NCI-H1694 treated with DMSO at 0.1 percent for 48 hours (cell line): ENCODE measurements around the gene TNFRSF19.
A peak's percentile ranks its signal among the peaks of the same experiment; 100 is the strongest.
"Not testable (repeated sequence)": the region's sequence is repeated elsewhere in the genome, so short reads cannot be mapped to it uniquely, and the experiment has no call there.

Experiments used
- DNase-seq: peaks from one replicate; lab custom pipeline; 2025; lab: John Stamatoyannopoulos, UW

TNFRSF19 gene

GRCh38 chr13:23570921-23571315 is 706 bp downstream of the TNFRSF19 start:
- peak; percentile 45 for DNase-seq

- no peak for DNase-seq
Measured at GRCh38 chr13:23571431-23571830, 1.2 kb downstream of the TNFRSF19 start.

GRCh38 chr13:23572836-23573235 is 2.6 kb downstream of the TNFRSF19 start:
- DNase-seq, result no peak

DNA sequence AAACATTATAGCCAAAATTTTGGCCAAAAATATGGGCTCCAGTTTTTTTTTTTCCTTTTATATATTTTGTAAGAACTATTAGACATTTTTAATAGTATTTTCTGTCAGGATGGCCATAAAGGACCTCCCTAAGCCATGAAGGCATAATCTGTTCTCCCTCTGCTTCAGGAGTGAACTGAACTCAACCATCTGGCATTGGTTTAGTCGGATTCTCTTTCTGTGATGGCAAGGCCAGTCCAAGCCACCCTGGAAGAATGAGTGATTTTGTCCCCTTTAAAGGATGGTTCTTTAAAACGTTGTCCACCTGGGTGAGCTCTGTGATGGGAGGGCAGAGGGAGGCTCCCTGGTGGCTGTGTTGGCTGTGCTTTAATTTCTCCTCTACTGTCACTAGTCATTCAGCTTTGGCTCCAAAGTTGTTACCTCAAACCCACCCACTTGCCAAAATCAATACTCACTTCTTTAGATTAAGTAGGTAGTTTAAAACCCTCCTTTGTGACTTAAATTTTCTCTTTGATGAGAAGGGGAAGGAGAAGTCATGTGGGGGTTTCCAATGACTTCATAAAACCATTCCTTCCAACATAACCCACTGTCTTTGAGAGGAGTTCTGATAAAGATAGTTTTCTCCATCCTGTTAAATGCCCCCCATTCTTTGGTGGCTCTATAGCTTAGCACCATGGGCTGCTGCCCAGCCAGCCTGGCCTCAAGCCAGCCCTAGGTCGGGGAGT is 4.4 kb downstream of the TNFRSF19 start:
- no peak for DNase-seq

- DNase-seq, result no peak
Measured at GRCh38 chr13:23575632-23576031, 5.4 kb downstream of the TNFRSF19 start.

- peak; percentile 25 for DNase-seq
Measured at GRCh38 chr13:23578411-23579071, 8.3 kb downstream of the TNFRSF19 start.

DNA sequence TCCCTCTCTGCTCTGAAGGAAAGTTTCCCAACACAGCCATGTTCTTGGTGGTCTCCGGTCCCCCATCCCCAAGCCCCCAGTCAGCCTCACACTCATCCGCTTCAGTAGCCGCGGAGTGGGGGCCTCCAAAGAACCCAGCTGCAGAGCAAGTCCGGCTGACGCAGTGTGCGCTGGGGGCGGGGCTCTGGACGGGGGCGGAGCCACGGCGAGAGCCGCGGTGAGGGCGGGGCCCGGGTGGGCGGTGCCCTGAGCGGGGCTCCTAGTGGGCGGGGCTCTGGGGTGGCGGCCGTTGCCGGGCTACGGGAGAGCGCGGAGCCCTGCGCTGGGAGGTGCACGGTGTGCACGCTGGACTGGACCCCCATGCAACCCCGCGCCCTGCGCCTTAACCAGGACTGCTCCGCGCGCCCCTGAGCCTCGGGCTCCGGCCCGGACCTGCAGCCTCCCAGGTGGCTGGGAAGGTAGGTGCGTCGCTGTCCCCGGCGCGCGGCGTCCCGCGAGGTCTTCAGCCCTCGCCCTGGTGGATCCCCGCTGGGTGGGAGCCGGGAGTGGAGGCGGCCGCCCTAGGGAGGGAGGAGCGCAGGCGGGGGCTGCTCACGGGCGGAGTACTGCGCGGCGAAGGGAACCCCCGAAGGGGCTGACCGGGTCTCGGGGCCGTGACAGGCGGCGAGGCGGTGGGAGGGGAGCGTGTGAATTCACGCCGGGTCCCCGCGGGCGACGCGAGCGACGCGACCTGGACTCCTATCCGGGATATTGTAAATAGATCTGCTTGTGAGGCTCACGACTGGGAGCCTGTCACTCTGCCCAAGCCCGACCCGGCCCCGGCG is 9.1 kb downstream of the TNFRSF19 start:
- peak; percentile 49 for DNase-seq

GRCh38 chr13:23579896-23580683 is 9.9 kb downstream of the TNFRSF19 start:
- DNase-seq, result no peak

DNA sequence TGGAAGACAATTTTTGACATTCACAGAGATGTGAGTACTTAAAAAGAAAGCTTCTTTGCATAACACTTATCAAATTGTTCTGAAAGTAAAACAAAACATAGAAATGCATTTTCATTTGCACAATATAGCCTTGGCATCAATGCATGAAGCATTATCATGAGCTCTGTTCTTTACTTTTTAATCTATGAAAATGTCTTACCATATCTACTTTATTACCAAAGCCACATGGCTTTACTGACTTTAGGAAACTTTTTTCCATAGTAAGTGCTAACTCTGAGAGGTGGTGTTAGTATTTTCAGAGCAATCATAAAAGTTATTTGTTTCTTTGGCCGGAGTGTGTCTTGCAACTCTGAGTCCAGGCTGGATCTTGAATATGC is 10.5 kb downstream of the TNFRSF19 start:
- DNase-seq, result no peak

DNA sequence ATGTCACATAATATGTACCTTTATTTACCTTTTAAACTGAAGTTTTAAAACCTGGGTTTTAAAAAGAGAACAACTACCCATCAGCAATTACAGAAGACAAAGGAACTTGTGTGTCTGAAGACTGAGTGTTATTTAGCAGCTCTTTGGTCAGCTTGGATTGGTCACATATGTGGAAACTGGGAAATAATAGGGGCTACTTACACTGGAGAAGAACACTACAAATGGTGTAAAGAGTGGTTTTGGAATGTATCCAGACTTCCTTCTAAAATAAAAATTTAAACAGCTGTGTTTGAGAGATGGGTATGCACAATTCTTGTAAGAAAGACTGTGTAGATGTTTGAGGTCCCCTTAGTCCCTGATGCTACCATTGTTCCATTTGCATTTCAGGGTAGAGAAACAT is 13.3 kb downstream of the TNFRSF19 start:
- no peak for DNase-seq

GRCh38 chr13:23584275-23584674 is 14.1 kb downstream of the TNFRSF19 start:
- no peak for DNase-seq

GRCh38 chr13:23586336-23586735 is 16.1 kb downstream of the TNFRSF19 start:
- DNase-seq, result no peak

GRCh38 chr13:23588666-23589065 is 18.5 kb downstream of the TNFRSF19 start:
- DNase-seq, result no peak

GRCh38 chr13:23592596-23592995 is 22.4 kb downstream of the TNFRSF19 start:
- no peak for DNase-seq

DNA sequence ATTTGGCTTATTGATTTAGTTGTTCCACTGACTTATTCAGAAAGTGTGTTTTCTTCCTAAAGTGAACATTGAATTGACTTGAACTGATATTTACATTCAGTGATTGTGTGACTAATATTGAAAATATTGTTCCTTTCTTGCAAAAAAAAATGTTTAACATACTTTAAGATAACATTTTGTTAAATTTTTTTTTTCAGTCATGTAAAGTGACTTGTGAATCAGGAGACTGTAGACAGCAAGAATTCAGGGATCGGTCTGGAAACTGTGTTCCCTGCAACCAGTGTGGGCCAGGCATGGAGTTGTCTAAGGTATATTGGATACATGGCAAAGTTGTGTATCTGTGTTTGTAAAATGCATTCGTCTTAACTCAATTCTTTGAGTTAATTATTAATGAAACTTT is 22.9 kb downstream of the TNFRSF19 start:
- no peak for DNase-seq

- DNase-seq, result not testable (repeated sequence)
Measured at GRCh38 chr13:23594290-23594689, 24.1 kb downstream of the TNFRSF19 start.

DNA sequence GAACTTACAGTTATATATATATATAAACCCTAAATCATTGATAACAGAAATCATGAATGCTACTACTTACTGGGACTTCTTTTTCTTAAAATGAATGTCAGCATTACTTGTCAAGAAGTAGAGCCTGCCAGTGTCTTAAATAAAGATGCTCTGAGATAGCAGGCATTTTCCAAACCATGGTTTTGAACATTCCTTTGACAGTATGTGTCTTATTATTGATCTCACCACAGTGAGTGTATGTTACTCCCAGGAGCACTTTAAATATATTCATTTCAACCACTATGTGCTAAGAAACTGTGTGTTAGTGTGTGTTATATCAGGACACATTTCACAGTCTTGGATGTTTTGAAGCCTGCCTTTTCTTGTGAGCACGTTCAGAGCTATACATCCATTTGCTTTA is 28.2 kb downstream of the TNFRSF19 start:
- DNase-seq, result no peak

- DNase-seq, result no peak
Measured at GRCh38 chr13:23599083-23599925, 29.1 kb downstream of the TNFRSF19 start.

DNA sequence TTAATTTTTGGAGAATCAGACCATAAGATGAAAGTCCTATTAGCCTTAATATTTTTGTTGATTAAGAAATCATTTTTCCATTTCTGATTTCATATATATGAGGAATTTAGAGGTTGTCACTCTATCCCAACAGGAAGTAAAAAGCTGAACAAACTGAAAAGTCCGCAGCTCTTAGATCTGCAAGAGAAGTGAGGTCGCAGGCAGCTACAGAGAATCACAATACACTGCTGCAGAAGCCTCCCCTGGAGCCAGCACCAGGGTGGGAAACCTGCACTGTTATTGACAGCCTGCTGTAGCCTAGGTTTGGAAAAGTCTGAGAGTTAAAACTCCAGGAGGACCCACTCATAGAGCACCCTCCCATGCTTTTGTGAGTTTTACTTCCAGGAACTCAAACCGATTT is 29.9 kb downstream of the TNFRSF19 start:
- no peak for DNase-seq

GRCh38 chr13:23600534-23600933 is 30.3 kb downstream of the TNFRSF19 start:
- no peak for DNase-seq

DNA sequence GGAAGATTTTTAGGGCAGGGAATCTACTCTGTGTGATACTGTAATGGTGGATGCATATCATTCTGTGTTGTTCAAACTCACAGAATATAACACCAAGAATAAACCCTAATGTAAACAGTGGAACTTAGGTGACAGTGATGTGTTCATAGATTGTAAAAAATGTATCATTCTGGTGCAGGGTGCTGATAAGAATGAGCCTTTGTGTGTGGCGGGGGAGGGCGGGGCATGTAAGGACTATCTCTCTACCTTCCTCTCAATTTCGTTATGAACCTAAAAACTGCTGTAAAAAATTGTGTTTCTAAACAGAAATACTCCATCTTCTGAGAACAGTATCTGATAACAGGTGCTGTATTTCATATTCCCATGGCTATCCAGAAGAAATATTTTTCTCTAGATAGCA is 35.6 kb downstream of the TNFRSF19 start:
- DNase-seq, result no peak
